KOPT-K1 (cell line): ENCODE results near the gene MT1M.
A peak's percentile ranks its signal among the peaks of the same experiment; 100 is the strongest.
"Not testable (repeated sequence)": the region's sequence is repeated elsewhere in the genome, so short reads cannot be mapped to it uniquely, and the experiment has no call there.

Experiments used
- H3K27ac ChIP-seq: fragments of 200-600 bp; sonication (generic); 2 replicates; pipeline ENCODE4 v1.5.1; 2016; ENCODE audit warnings: antibody characterized with exemption, mild to moderate bottlenecking, low read depth, low read length; ENCODE audit not compliant: poor library complexity, severe bottlenecking
- H3K36me3 ChIP-seq: fragments of 200-600 bp; sonication (generic); 2 replicates; pipeline ENCODE4 v1.5.1; 2017; ENCODE audit warnings: antibody characterized with exemption, mild to moderate bottlenecking, low read length, moderate library complexity; ENCODE audit not compliant: insufficient read depth
- H3K9me3 ChIP-seq: fragments of 200-600 bp; sonication (generic); 2 replicates; pipeline ENCODE4 v1.5.1; 2017; ENCODE audit warnings: antibody characterized with exemption, low read length, mild to moderate bottlenecking; ENCODE audit not compliant: insufficient read depth, poor library complexity, severe bottlenecking

MT1M gene

DNA sequence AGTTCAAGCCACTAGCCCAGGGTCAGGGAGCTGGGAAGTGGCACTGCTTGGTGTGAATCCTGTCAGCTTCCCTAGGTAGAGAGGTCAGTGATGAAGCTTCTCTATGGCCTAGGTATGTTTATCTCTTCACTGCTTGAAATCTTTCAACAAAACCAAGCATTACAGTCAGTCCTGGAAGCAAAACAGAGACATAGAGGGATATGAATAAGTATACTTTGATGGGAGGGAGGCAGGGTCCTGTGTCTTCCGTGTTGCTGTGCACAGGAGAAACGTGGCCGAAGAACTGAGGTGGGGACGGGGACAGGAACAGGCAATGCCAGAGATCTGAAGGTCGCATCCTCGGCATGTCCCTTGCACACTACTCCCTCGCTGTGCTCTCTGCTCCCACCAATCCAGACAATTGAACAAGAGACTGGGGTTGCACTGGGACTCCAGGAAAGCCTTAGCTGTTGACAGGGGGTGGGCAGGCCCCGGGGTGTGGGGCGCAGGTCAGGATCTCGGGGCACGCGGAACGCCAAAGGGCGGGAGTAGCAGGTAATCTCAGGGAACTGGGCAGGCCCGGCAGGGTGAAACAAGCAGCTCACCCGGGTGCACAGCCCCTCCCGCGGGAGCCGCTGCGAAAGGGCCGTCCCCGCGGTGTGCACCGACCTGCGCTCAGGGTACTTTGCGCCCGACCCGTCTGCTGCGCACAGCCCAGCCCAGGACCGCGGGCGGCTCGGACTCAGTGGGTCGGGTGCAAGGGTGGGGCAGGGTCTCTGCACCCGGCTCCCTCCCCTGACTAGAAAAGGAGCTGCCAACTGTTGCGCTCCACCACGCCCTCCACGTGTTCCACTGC lies 36.8 kb downstream of the MT1M start, which contains the start of gene MT1H:
TSS of gene MT1H (plus strand) at position 810 of the 835 bp plus-strand sequence. CDS start 71 bp downstream, outside the sequence.
- Histone ChIP-seq H3K9me3 (no peaks in the 10 kb centered on the region), H3K36me3 (no peaks in the 10 kb centered on the region), H3K27ac (no peak within 1 kb of the TSS)

DNA sequence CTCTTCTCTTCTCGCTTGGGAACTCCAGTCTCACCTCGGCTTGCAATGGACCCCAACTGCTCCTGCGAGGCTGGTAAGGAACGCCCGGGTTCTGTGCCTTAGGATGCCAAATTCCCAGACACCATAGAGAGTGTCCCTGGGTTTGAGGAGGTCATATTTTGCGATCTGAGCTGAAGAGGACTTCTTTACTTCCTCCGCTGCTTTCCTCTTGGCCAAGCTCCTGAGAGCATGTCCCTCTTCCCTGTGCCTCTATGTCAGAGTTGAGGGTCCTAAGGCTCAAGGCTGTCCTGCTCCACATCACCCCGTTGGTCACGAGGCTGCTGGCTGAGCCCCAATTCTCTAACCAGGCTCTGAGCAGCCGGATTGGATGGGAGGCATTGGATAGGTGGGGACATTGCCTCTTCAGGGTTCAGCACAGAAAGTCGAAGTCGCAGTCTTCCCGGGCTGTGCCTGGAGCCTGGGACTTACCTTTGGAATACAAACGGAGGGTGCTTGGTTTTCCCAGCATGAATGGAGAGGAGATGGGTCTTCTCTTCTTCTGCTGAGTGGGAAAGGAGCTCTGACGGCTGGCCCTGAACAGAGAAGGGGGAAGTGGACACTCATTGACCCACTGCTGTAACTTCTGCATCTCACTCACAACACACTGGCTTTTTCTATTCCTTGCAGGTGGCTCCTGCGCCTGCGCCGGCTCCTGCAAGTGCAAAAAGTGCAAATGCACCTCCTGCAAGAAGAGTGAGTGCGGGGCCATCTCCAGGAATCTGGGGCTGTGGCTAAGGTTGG lies 37.6 kb downstream of the MT1M start:
- Histone ChIP-seq H3K9me3 (no peaks in the 10 kb centered on the region), H3K27ac (no peak overlapping the region), H3K36me3 (no peaks in the 10 kb centered on the region)

DNA sequence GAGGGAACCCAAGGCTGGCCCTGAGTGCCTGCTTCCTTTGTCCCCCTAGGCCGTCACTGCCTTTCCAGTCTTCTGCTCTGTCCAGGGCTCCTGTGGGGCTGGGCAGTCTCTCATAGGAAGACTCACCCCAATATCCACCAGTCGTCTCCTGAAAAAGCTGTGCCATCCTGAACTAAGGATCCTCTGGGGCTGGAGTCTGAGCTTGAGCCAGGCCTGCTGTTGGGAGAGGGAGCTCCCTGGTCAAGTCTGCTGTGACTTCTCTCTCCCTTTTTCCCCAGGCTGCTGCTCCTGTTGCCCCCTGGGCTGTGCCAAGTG lies 38.1 kb downstream of the MT1M start:
- Histone ChIP-seq H3K27ac (no peak overlapping the region), H3K36me3 (no peaks in the 10 kb centered on the region)

GRCh38 chr16:56671691-56672090 lies 39.2 kb downstream of the MT1M start:
- not testable (repeated sequence) for H3K36me3 ChIP-seq, H3K9me3 ChIP-seq

More for the DNA sequence above, 38.1 kb downstream of the MT1M start:
- H3K9me3 ChIP-seq: no peaks in the 10 kb centered on the region

GRCh38 chr16:56672171-56672570 lies 39.7 kb downstream of the MT1M start:
- not testable (repeated sequence) for H3K27ac ChIP-seq, H3K36me3 ChIP-seq, H3K9me3 ChIP-seq

More at GRCh38 chr16:56671691-56672090, 39.2 kb downstream of the MT1M start:
- not testable (repeated sequence) for H3K27ac ChIP-seq

GRCh38 chr16:56672761-56673536 lies 40.5 kb downstream of the MT1M start:
- Histone ChIP-seq H3K36me3 (no peaks in the 10 kb centered on the region), H3K27ac (no peak overlapping the region), H3K9me3 (no peaks in the 10 kb centered on the region)

- Histone ChIP-seq H3K36me3 (no peaks in the 10 kb centered on the region), H3K9me3 (no peaks in the 10 kb centered on the region), H3K27ac (no peak overlapping the region)
These were observed 41.5 kb downstream of the MT1M start for GRCh38 chr16:56673921-56674320.

- not testable (repeated sequence) for H3K27ac ChIP-seq, H3K9me3 ChIP-seq, H3K36me3 ChIP-seq
These were observed 42.1 kb downstream of the MT1M start for GRCh38 chr16:56674570-56674969.

DNA sequence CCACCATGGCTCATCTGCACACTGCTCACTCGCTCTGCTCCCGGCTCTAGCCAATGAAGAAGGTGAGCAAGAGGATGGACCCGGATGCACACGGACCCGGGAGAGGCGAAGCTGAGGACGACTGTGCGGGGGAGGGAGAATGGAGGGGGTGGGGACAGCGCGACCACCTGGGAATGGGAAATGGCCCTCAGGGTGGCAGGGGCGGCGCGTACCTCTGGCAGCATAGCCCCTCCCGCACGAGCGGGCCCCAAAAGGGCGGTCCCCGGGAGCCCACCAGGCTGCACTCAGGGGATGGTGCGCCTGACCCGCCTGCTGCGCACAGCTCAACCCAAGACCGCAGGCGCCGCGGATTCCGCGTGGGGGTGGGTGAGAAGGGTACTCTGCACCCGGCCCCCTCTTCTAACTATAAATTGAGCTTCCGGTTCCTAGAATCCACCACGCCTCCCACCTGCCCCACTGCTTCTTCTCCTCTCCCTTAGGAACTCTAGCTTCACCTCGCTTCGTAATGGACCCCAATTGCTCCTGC lies 43.3 kb downstream of the MT1M start:
- Histone ChIP-seq H3K36me3 (no peaks in the 10 kb centered on the region), H3K9me3 (no peaks in the 10 kb centered on the region), H3K27ac (no peak overlapping the region)

- no peaks in the 10 kb centered on the region for H3K9me3 ChIP-seq
- no peaks in the 10 kb centered on the region for H3K36me3 ChIP-seq
- H3K27ac ChIP-seq: no peak overlapping the region
These were observed 45.0 kb downstream of the MT1M start for GRCh38 chr16:56677474-56677873.

GRCh38 chr16:56679078-56679730 lies 46.7 kb downstream of the MT1M start:
- no peaks in the 10 kb centered on the region for H3K36me3 ChIP-seq
- H3K9me3 ChIP-seq: no peaks in the 10 kb centered on the region
- no peak overlapping the region for H3K27ac ChIP-seq

DNA sequence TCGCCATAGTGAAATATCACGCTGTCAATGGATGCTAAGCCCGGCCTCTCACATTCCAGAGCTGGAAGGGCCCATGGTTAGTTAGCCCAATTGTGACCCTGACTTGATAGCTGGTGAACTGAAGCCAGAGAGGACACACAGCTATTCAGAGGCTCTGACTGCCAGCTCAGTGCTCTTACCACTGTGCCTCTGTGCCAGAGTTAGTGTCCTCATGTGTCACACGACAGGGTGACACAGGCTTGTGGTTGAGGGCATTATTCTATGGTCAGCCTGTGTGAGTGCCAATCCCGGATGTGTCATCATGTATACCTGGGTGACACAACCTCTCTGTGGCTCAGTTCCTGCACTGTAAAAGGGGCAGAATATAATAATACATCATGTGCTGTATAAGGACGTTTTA lies 47.4 kb downstream of the MT1M start:
- no peaks in the 10 kb centered on the region for H3K36me3 ChIP-seq
- no peaks in the 10 kb centered on the region for H3K9me3 ChIP-seq
- no peak overlapping the region for H3K27ac ChIP-seq

GRCh38 chr16:56681939-56682702 lies 49.7 kb downstream of the MT1M start, which contains the start of gene MT1X:
Gene MT1X (plus strand): TSS chr16:56682470. CDS start chr16:56682541, 71 bp downstream.
- Histone ChIP-seq H3K27ac (peak within 1 kb of the TSS; percentile 45), H3K36me3 (no peaks in the 10 kb centered on the region), H3K9me3 (peaks cover 9% of the 10 kb centered on the region)
